Measurements from ENCODE around the gene XPO6.

Gene XPO6

DNA sequence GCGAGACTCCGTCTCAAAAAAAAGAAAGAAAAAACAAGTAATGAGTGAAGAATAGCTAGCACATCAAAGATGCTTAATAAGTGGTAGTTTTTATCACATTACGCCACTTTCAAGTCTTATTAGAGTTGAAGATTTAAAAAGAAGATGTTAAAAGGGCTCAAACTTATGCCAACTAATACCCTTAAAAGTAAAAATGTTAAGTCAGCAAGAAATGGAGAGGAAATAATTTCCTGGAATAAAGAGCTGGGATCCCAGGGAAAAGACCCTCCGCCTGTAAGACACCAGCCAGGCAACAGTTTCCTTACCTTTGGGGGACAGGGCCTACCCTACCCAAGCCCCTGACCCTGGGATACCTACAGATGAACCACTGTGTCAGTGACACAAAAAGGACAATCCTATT, 3.6 kb downstream of the XPO6 start:
- Histone ChIP-seq H3K27me3 (ENCODE audit: insufficient read depth, poor library complexity, severe bottlenecking) (no peaks in the 10 kb centered on the region), H3K4me3 (replicated peaks; ENCODE audit: insufficient read depth, low read length) (no peak overlapping the region), H3K27ac (replicated peaks) (no peak overlapping the region)
- TF ChIP-seq POLR2AphosphoS5 (IDR thresholded peaks at IDR 0.05; ENCODE audit: low read depth) (no peak), GABPA (IDR thresholded peaks at IDR 0.05; ENCODE audit: low read depth) (no peak), SPI1 (IDR thresholded peaks at IDR 0.05; ENCODE audit: borderline replicate concordance, low read depth) (no peak)
- TF ChIP-seq, protein P1, sequence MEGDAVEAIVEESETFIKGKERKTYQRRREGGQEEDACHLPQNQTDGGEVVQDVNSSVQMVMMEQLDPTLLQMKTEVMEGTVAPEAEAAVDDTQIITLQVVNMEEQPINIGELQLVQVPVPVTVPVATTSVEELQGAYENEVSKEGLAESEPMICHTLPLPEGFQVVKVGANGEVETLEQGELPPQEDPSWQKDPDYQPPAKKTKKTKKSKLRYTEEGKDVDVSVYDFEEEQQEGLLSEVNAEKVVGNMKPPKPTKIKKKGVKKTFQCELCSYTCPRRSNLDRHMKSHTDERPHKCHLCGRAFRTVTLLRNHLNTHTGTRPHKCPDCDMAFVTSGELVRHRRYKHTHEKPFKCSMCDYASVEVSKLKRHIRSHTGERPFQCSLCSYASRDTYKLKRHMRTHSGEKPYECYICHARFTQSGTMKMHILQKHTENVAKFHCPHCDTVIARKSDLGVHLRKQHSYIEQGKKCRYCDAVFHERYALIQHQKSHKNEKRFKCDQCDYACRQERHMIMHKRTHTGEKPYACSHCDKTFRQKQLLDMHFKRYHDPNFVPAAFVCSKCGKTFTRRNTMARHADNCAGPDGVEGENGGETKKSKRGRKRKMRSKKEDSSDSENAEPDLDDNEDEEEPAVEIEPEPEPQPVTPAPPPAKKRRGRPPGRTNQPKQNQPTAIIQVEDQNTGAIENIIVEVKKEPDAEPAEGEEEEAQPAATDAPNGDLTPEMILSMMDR (IDR thresholded peaks at IDR 0.05; ENCODE audit: insufficient read depth, low read length) = no peak
- TF ChIP-seq, protein P2, sequence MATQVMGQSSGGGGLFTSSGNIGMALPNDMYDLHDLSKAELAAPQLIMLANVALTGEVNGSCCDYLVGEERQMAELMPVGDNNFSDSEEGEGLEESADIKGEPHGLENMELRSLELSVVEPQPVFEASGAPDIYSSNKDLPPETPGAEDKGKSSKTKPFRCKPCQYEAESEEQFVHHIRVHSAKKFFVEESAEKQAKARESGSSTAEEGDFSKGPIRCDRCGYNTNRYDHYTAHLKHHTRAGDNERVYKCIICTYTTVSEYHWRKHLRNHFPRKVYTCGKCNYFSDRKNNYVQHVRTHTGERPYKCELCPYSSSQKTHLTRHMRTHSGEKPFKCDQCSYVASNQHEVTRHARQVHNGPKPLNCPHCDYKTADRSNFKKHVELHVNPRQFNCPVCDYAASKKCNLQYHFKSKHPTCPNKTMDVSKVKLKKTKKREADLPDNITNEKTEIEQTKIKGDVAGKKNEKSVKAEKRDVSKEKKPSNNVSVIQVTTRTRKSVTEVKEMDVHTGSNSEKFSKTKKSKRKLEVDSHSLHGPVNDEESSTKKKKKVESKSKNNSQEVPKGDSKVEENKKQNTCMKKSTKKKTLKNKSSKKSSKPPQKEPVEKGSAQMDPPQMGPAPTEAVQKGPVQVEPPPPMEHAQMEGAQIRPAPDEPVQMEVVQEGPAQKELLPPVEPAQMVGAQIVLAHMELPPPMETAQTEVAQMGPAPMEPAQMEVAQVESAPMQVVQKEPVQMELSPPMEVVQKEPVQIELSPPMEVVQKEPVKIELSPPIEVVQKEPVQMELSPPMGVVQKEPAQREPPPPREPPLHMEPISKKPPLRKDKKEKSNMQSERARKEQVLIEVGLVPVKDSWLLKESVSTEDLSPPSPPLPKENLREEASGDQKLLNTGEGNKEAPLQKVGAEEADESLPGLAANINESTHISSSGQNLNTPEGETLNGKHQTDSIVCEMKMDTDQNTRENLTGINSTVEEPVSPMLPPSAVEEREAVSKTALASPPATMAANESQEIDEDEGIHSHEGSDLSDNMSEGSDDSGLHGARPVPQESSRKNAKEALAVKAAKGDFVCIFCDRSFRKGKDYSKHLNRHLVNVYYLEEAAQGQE (IDR thresholded peaks at IDR 0.05; ENCODE audit: insufficient replicate concordance, low read depth) = no peak
- DNase-seq (ENCODE audit: low read depth in 1 of 2, low spot score in 1 of 2) = no peak

DNA sequence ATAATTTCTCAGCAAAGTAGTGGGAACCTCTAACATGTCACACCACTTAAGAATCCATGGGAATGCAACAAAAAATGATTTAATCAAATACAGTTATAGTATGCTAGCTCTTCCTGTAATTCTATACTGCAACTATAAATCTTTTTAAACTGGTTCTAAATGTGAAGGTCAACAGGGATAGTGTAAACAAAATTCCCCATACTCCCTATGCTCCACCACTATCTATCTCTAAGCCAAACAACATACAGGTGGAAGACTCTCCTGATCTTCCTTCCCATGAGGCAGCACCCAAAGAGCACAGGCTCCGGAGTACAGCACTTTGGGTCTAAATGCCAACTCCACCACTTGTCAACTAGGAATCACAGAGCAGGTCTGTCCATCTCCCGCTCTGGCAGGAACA, 4.4 kb downstream of the XPO6 start:
- TF ChIP-seq SPI1 (IDR thresholded peaks at IDR 0.05; ENCODE audit: borderline replicate concordance, low read depth) = no peak
- TF ChIP-seq, protein P1 (IDR thresholded peaks at IDR 0.05; ENCODE audit: insufficient read depth, low read length) = no peak
- Histone ChIP-seq H3K27me3 (ENCODE audit: insufficient read depth, poor library complexity, severe bottlenecking) (no peaks in the 10 kb centered on the region), H3K4me3 (replicated peaks; ENCODE audit: insufficient read depth, low read length) (no peak overlapping the region), H3K27ac (replicated peaks) (no peak overlapping the region)
- no peak for DNase-seq (ENCODE audit: low read depth in 1 of 2, low spot score in 1 of 2)

DNA sequence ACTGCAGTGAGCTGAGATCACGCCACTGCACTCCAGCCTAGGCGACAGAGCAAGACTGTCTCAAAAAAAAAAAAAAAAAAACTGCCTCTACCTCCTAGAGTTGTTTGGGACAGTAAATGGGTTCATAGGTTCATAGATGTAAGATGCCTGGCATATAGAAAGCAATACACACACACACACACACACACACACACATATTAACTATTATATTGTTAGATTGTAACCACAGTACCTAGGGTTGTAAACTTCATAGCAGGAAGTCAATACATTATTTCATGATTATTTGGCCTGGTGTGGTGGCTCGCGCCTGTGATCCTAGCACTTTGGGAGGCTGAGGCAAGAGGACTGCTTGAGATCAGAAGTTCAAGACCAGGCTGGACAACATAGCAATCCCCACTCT, 5.8 kb downstream of the XPO6 start:
- H3K4me3 ChIP-seq (replicated peaks; ENCODE audit: insufficient read depth, low read length) = no peak overlapping the region
- no peak overlapping the region for H3K27ac ChIP-seq (replicated peaks)
- H3K27me3 ChIP-seq (ENCODE audit: insufficient read depth, poor library complexity, severe bottlenecking) = no peaks in the 10 kb centered on the region
- DNase-seq (ENCODE audit: low read depth in 1 of 2, low spot score in 1 of 2) = no peak
- TF ChIP-seq, protein P2 (IDR thresholded peaks at IDR 0.05; ENCODE audit: insufficient replicate concordance, low read depth) = no peak
- TF ChIP-seq SPI1 (IDR thresholded peaks at IDR 0.05; ENCODE audit: borderline replicate concordance, low read depth) (no peak), POLR2AphosphoS5 (IDR thresholded peaks at IDR 0.05; ENCODE audit: low read depth) (no peak), GABPA (IDR thresholded peaks at IDR 0.05; ENCODE audit: low read depth) (no peak)
- TF ChIP-seq, protein P1 (IDR thresholded peaks at IDR 0.05; ENCODE audit: insufficient read depth, low read length) = no peak

DNA sequence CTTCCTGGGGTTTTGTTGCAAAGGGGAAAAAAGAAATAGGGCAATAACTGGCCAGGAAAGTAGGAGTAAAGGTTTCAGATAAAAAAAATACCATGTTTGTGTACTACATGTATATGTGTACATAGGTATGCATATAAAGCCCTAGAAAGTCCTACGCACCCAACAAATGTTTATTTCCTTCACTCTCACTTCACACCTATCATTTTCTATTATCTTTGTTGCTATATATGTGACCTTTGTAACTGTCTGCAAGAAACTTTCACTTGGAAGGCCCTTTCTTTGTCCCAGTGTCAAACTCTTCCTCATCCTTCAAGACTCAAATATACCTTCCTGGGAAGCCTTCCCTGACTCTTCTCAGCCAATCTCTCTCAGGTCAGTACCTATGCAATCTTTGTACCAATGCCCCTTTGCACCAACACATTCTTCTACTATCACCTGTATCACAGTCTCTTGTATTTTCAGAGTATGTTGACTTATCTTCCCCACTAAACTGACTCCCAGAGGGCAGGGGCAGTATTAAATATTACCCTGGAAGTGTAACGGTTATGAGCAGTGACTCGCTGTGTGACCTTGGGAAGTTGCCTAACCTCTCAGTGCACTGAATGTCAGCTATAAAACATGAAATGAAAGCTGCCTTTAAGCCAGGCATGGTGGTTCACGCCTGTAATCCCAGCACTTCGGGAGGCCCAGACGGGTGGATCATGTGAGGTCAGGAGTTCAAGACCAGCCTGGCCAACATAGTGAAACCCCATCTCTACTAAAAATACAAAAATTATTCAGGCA, 6.5 kb downstream of the XPO6 start:
- TF ChIP-seq SPI1 (IDR thresholded peaks at IDR 0.05; ENCODE audit: borderline replicate concordance, low read depth) (no peak), POLR2AphosphoS5 (IDR thresholded peaks at IDR 0.05; ENCODE audit: low read depth) (no peak), GABPA (IDR thresholded peaks at IDR 0.05; ENCODE audit: low read depth) (no peak)
- TF ChIP-seq, protein P1 (IDR thresholded peaks at IDR 0.05; ENCODE audit: insufficient read depth, low read length) = no peak
- TF ChIP-seq, protein P2 (IDR thresholded peaks at IDR 0.05; ENCODE audit: insufficient replicate concordance, low read depth) = no peak
- no peaks in the 10 kb centered on the region for H3K27me3 ChIP-seq (ENCODE audit: insufficient read depth, poor library complexity, severe bottlenecking)
- H3K4me3 ChIP-seq (replicated peaks; ENCODE audit: insufficient read depth, low read length) = no peak overlapping the region
- no peak for DNase-seq (ENCODE audit: low read depth in 1 of 2, low spot score in 1 of 2)
- H3K27ac ChIP-seq (replicated peaks) = no peak overlapping the region

Measured in HL-60 (cell line).